Measurements from ENCODE around the gene TMEM150B. TPM values are rescaled to one million over a fixed set of nuclear protein-coding genes. Genes with fewer than 3 reads are reported as not detected.

Gene TMEM150B
- total and polyA plus RNA-seq, 4 donors: 0.81 to 3.3 (median 2.0) TPM

- TF ChIP-seq ATF3 (IDR thresholded peaks at IDR 0.05): no peak
Observed at GRCh38 chr19:55368701-55369563, 43.8 kb upstream of the TMEM150B start (continued).

- H3K9ac ChIP-seq (ENCODE audit: low read depth in 1 of 2, low read length in 2 of 2): no peak overlapping the region
- no peak overlapping the region for H3K4me3 ChIP-seq (ENCODE audit: low read depth in 1 of 3, low read length in 3 of 3)
- peaks cover 0 to 11% (median 7%) of the 10 kb centered on the region in 4 donors for H3K27me3 ChIP-seq (ENCODE audit: control insufficient read depth in 4 of 4, insufficient read depth in 4 of 4, low read length in 3 of 4)
- TF ChIP-seq FOXA1 (IDR thresholded peaks at IDR 0.05) (no peak), HNF4G (IDR thresholded peaks at IDR 0.05) (no peak), JUND (IDR thresholded peaks at IDR 0.05) (no peak), CTCF (IDR thresholded peaks at IDR 0.05; ENCODE audit: low read depth, low read length, missing input control) (no peak), YY1 (IDR thresholded peaks at IDR 0.05) (no peak), GABPA (IDR thresholded peaks at IDR 0.05 in 1 of 2, conservative IDR thresholded peaks at IDR 0.05 in 1 of 2) (no peak), MAX (IDR thresholded peaks at IDR 0.05) (no peak), HNF4A (conservative IDR thresholded peaks at IDR 0.05) (no peak), TAF1 (conservative IDR thresholded peaks at IDR 0.05) (no peak), NR2F2 (IDR thresholded peaks at IDR 0.05) (no peak), ATF3 (IDR thresholded peaks at IDR 0.05) (no peak), FOXA2 (IDR thresholded peaks at IDR 0.05) (no peak), RXRA (IDR thresholded peaks at IDR 0.05) (no peak), REST (IDR thresholded peaks at IDR 0.05) (no peak), RAD21 (IDR thresholded peaks at IDR 0.05) (no peak), EGR1 (IDR thresholded peaks at IDR 0.05; ENCODE audit: low read depth in 2 of 2) (no peak), ZBTB33 (IDR thresholded peaks at IDR 0.05) (no peak), SP1 (IDR thresholded peaks at IDR 0.05) (no peak)
- no peak overlapping the region for H3K27ac ChIP-seq (ENCODE audit: low read depth in 1 of 2, low read length in 2 of 2)
- 75% methylated on average over 16 of the region's 16 CpGs for WGBS
- peaks cover 0 to 9% (median 1%) of the 10 kb centered on the region in 4 donors for H3K4me1 ChIP-seq (ENCODE audit: control insufficient read depth in 4 of 4, insufficient read depth in 4 of 4, low read length in 3 of 4)
- no peaks in the 10 kb centered on the region for H3K9me3 ChIP-seq (ENCODE audit: control insufficient read depth in 4 of 4, low read length in 3 of 4)
- no peak for DNase-seq (ENCODE audit: low spot score)
- H3K36me3 ChIP-seq (ENCODE audit: control insufficient read depth in 4 of 4, insufficient read depth in 3 of 4, low read depth in 1 of 4, low read length in 3 of 4): no peaks in the 10 kb centered on the region
Observed at GRCh38 chr19:55368106-55368505, 43.0 kb upstream of the TMEM150B start.
